Fibroblast of the conjunctiva (primary cell): ENCODE results near the gene CYP2C9.

Experiments
- DNase-seq: peaks from one replicate; pipeline ENCODE4 v3.0.0-alpha.2; 2010; ENCODE audit warnings: low read depth

The CYP2C9 gene

GRCh38 chr10:95039281-95039680, 100.8 kb downstream of the CYP2C9 start:
- DNase-seq: no peak
